ENCODE measurements around the gene ANO3. TPM values are rescaled to one million over a fixed set of nuclear protein-coding genes. Genes with fewer than 3 reads are reported as not detected.

ANO3 gene
- total and polyA plus RNA-seq, 2 donors (not counting 1 experiment from before 2014, with no cell fraction given): not detected

GRCh38 chr11:26443617-26444016, 111.7 kb downstream of the ANO3 start:
- H3K9me3 Mint-ChIP-seq (ENCODE audit: insufficient read depth): no peaks in the 10 kb centered on the region
- no peak for ATAC-seq (ENCODE audit: low read depth)

DNA sequence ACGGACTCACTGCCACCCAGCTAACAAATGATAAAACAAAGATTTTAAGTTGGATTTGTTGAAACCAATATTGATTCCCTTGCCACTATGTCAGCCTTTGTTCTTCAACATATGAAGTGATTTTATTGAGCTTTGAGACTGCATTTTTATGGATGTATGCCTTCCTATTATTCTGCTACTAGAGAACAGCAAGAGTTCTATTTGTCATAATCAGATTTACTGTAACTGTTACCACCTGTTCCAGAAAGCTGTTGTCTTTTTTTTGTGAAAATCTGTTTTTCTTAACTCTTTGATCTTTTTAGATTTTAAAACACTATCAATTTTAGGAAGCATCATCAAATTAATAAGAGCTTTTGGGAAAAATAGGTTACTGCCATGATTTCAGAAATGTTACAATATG, 125.7 kb downstream of the ANO3 start:
- Mint-ChIP-seq H3K4me3 (no peak overlapping the region), H3K4me1 (no peaks in the 10 kb centered on the region), H3K27me3 (no peaks in the 10 kb centered on the region), H3K27ac (no peak overlapping the region), H3K9me3 (ENCODE audit: insufficient read depth) (no peaks in the 10 kb centered on the region)
- Histone ChIP-seq H3K36me3 (replicated peaks in 1 of 2; ENCODE audit: control extremely low read depth in 1 of 2, control insufficient read depth in 1 of 2, extremely low read depth in 1 of 2, insufficient read depth in 2 of 2, low read length in 1 of 2) (no peaks in the 10 kb centered on the region), H3K4me3 (ENCODE audit: control extremely low read depth in 1 of 5, extremely low read depth in 1 of 5, insufficient read depth in 1 of 5, low read depth in 2 of 5, low read length in 4 of 5) (no peak overlapping the region), H3K4me1 (ENCODE audit: control insufficient read depth in 2 of 2, insufficient read depth in 2 of 2, low read length in 2 of 2) (no peaks in the 10 kb centered on the region), H3K9ac (ENCODE audit: low read length) (no peak overlapping the region), H3K9me3 (ENCODE audit: control extremely low read depth in 1 of 3, control insufficient read depth in 2 of 3, insufficient read depth in 1 of 3, low read length in 2 of 3) (no peaks in the 10 kb centered on the region), H3K79me2 (ENCODE audit: control insufficient read depth, insufficient read depth, low read length) (no peaks in the 10 kb centered on the region), H3K27ac (ENCODE audit: low read length in 2 of 2) (no peak overlapping the region), H2AFZ (ENCODE audit: insufficient read depth, low read depth, low read length, poor library complexity, severe bottlenecking) (no peak overlapping the region), H3K27me3 (replicated peaks in 1 of 4; ENCODE audit: control extremely low read depth in 1 of 4, control insufficient read depth in 3 of 4, insufficient read depth in 4 of 4, low read length in 3 of 4) (no peaks in the 10 kb centered on the region), H3K4me2 (replicated peaks; ENCODE audit: low read depth, low read length, poor library complexity, severe bottlenecking) (no peak overlapping the region), H4K20me1 (ENCODE audit: control insufficient read depth, insufficient read depth, low read length, poor library complexity, severe bottlenecking) (no peaks in the 10 kb centered on the region)
- CTCF ChIA-PET: no interaction called here
- ATAC-seq (ENCODE audit: low read depth): no peak
- TF ChIP-seq, protein P1, sequence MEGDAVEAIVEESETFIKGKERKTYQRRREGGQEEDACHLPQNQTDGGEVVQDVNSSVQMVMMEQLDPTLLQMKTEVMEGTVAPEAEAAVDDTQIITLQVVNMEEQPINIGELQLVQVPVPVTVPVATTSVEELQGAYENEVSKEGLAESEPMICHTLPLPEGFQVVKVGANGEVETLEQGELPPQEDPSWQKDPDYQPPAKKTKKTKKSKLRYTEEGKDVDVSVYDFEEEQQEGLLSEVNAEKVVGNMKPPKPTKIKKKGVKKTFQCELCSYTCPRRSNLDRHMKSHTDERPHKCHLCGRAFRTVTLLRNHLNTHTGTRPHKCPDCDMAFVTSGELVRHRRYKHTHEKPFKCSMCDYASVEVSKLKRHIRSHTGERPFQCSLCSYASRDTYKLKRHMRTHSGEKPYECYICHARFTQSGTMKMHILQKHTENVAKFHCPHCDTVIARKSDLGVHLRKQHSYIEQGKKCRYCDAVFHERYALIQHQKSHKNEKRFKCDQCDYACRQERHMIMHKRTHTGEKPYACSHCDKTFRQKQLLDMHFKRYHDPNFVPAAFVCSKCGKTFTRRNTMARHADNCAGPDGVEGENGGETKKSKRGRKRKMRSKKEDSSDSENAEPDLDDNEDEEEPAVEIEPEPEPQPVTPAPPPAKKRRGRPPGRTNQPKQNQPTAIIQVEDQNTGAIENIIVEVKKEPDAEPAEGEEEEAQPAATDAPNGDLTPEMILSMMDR (IDR thresholded peaks at IDR 0.05): no peak
- no peak for TF ChIP-seq EZH2 (IDR thresholded peaks at IDR 0.05; ENCODE audit: borderline replicate concordance, insufficient read depth, low read depth, low read length, poor library complexity, severe bottlenecking)
- intact Hi-C loops (cut with micrococcal nuclease): no loop called here
- POLR2A ChIA-PET: no interaction called here
- WGBS (ENCODE audit: insufficient coverage): no CpG with 5 or more reads among the region's 1 CpG
- no peak for DNase-seq

More at GRCh38 chr11:26443617-26444016, 111.7 kb downstream of the ANO3 start:
- Histone ChIP-seq H3K27me3 (replicated peaks in 1 of 4; ENCODE audit: control extremely low read depth in 1 of 4, control insufficient read depth in 3 of 4, insufficient read depth in 4 of 4, low read length in 3 of 4) (no peaks in the 10 kb centered on the region), H3K4me2 (replicated peaks; ENCODE audit: low read depth, low read length, poor library complexity, severe bottlenecking) (no peak overlapping the region), H3K36me3 (replicated peaks in 1 of 2; ENCODE audit: control extremely low read depth in 1 of 2, control insufficient read depth in 1 of 2, extremely low read depth in 1 of 2, insufficient read depth in 2 of 2, low read length in 1 of 2) (no peaks in the 10 kb centered on the region), H3K4me1 (ENCODE audit: control insufficient read depth in 2 of 2, insufficient read depth in 2 of 2, low read length in 2 of 2) (no peaks in the 10 kb centered on the region), H3K27ac (ENCODE audit: low read length in 2 of 2) (no peak overlapping the region), H3K4me3 (ENCODE audit: control extremely low read depth in 1 of 5, extremely low read depth in 1 of 5, insufficient read depth in 1 of 5, low read depth in 2 of 5, low read length in 4 of 5) (no peak overlapping the region), H4K20me1 (ENCODE audit: control insufficient read depth, insufficient read depth, low read length, poor library complexity, severe bottlenecking) (no peaks in the 10 kb centered on the region), H2AFZ (ENCODE audit: insufficient read depth, low read depth, low read length, poor library complexity, severe bottlenecking) (no peak overlapping the region), H3K9ac (ENCODE audit: low read length) (no peak overlapping the region), H3K9me3 (ENCODE audit: control extremely low read depth in 1 of 3, control insufficient read depth in 2 of 3, insufficient read depth in 1 of 3, low read length in 2 of 3) (no peaks in the 10 kb centered on the region), H3K79me2 (ENCODE audit: control insufficient read depth, insufficient read depth, low read length) (no peaks in the 10 kb centered on the region)
- H3K27me3 Mint-ChIP-seq: no peaks in the 10 kb centered on the region
- DNase-seq: no peak
- no peaks in the 10 kb centered on the region for H3K4me1 Mint-ChIP-seq
- POLR2A ChIA-PET: no interaction called here
- intact Hi-C loops (cut with micrococcal nuclease): no loop called here
- H3K4me3 Mint-ChIP-seq: no peak overlapping the region
- no peak for TF ChIP-seq EZH2 (IDR thresholded peaks at IDR 0.05; ENCODE audit: borderline replicate concordance, insufficient read depth, low read depth, low read length, poor library complexity, severe bottlenecking)
- TF ChIP-seq, protein P1 (IDR thresholded peaks at IDR 0.05): no peak
- WGBS (ENCODE audit: insufficient coverage): no CpG with 5 or more reads among the region's 3 CpGs
- H3K27ac Mint-ChIP-seq: no peak overlapping the region
- CTCF ChIA-PET: no interaction called here
